Chondrocyte (in vitro differentiated cells): ENCODE measurements around the gene OBI1. TPM values are rescaled to one million over a fixed set of nuclear protein-coding genes. Genes with fewer than 3 reads are reported as not detected.

Source experiments
- DNase-seq: peaks from one replicate; pipeline ENCODE4 v3.0.0; 2021; ENCODE audit warnings: mixed read lengths, low spot score
- H3K27ac Mint-ChIP-seq: one replicate; pipeline ENCODE4 v1.8.0; 2021; ENCODE audit warnings: mild to moderate bottlenecking, moderate library complexity, mixed read lengths; ENCODE audit not compliant: unreplicated experiment
- H3K27me3 Mint-ChIP-seq: 2 replicates; pipeline ENCODE4 v1.8.0; 2021; ENCODE audit warnings: low read depth, mixed read lengths
- H3K36me3 Mint-ChIP-seq: 2 replicates; pipeline ENCODE4 v1.8.0; 2021; ENCODE audit warnings: low read depth, mixed read lengths
- H3K4me1 Mint-ChIP-seq: 2 replicates; pipeline ENCODE4 v1.8.0; 2021; ENCODE audit warnings: low read depth, mild to moderate bottlenecking, mixed read lengths
- H3K4me3 Mint-ChIP-seq: one replicate; pipeline ENCODE4 v1.8.0; 2021; ENCODE audit warnings: mild to moderate bottlenecking, moderate library complexity, mixed read lengths; ENCODE audit not compliant: unreplicated experiment
- H3K9me3 Mint-ChIP-seq: 2 replicates; pipeline ENCODE4 v1.8.0; 2021; ENCODE audit warnings: low read depth, mixed read lengths
- CTCF ChIP-seq: fragments of 200-600 bp; sonication (generic); IDR thresholded peaks from 2 replicates; pipeline ENCODE4 v1.5.0; 2021; ENCODE audit warnings: antibody characterized with exemption, mild to moderate bottlenecking, moderate library complexity
- long read RNA-seq: library from polyadenylated mRNA; stranded (forward); transcript quantifications from one replicate; pipeline ENCODE4 v2.0.0, GENCODE V29; 2021
- total RNA-seq: library from RNA; stranded (reverse); gene quantifications from 3 replicates; pipeline ENCODE4 v1.2.1, GENCODE V29; 2021

Gene OBI1, protein sequence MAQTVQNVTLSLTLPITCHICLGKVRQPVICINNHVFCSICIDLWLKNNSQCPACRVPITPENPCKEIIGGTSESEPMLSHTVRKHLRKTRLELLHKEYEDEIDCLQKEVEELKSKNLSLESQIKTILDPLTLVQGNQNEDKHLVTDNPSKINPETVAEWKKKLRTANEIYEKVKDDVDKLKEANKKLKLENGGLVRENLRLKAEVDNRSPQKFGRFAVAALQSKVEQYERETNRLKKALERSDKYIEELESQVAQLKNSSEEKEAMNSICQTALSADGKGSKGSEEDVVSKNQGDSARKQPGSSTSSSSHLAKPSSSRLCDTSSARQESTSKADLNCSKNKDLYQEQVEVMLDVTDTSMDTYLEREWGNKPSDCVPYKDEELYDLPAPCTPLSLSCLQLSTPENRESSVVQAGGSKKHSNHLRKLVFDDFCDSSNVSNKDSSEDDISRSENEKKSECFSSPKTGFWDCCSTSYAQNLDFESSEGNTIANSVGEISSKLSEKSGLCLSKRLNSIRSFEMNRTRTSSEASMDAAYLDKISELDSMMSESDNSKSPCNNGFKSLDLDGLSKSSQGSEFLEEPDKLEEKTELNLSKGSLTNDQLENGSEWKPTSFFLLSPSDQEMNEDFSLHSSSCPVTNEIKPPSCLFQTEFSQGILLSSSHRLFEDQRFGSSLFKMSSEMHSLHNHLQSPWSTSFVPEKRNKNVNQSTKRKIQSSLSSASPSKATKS
- total RNA-seq: 8.3 to 9.4 TPM (median 8.8 TPM) in 3 replicates
- long read RNA-seq, transcript RNF219-201 (6 exons, 3,529 nt): major isoform, 27 of 30 reads
- long read RNA-seq, partial matches to known transcripts: 1 of 30 reads
- long read RNA-seq, other reads (novel, unspliced or antisense): 2 of 30 reads

DNA sequence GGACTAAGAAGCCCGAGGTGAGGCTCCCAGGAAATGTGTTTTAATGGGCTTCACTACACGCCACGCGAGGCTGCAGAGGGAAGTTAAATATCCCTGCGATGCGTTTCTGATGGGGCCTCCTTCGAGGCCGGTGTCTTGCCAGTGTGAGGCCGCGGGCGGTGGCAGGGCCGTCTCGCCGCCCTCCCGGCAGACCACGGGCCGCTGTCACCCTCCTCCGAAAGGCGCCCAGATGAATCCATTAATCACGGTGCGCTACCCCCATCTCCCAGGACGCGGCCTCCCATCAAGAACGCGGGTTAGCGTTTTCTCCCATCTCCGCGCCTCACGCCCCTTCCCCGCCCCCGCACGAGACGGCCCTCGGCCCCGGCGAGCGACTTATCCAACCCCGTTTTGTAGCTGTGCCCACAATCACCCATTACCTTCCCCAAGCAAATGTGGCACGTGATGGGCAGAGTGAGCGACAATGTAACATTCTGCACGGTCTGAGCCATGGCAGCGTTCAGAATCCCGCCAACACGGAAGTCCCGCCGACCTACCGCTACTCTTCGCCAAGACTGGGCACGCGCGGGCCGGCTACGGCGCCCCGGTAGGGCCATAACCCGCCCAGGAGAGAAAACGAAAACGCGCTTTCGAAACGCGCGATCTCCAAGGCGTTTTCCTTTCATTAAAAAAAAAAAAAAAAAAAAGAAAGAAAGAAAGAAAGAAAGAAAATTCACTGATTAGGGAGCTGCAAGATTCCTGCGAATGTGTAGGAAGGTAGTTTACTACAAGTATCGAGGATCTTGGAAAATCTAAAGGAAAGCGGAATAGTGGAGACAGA, at the start of gene OBI1:
TSS of gene OBI1 (minus strand) at position 526 of the 820 bp plus-strand sequence. CDS start at position 491, 35 bp downstream.
- H3K9me3 Mint-ChIP-seq: no peaks in the 10 kb centered on the region
- H3K27ac Mint-ChIP-seq: peak within 1 kb of the TSS; percentile 95
- H3K27me3 Mint-ChIP-seq: peaks cover 4% of the 10 kb centered on the region
- peak within 1 kb of the TSS; percentile 97 for H3K4me3 Mint-ChIP-seq
- H3K36me3 Mint-ChIP-seq: no peaks in the 10 kb centered on the region
- peak; percentile 94 for DNase-seq
- peaks cover 16% of the 10 kb centered on the region for H3K4me1 Mint-ChIP-seq
- no peak for TF ChIP-seq CTCF

DNA sequence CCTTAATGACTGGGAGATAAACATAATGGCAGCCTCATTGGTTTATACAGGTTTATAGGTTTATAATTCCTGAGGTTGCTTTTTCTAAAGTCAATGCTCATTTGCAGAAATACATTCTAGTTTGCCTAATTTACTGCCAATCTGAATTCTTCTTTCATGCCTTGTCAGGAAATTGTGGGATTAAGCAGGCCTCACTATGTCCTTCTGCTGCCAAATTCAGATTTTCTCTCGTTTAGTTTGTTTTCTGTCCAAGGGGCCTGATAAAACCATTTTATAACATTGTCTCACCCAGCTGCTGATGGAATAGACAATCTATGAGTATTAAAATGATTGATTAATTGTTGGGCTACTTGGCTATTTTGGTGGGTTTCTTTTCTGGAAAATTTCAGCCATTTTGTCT, 42.4 kb upstream of the OBI1 start:
- no peak for DNase-seq
- Mint-ChIP-seq H3K4me1 (no peaks in the 10 kb centered on the region), H3K36me3 (no peaks in the 10 kb centered on the region), H3K9me3 (no peaks in the 10 kb centered on the region), H3K27me3 (peaks cover 10% of the 10 kb centered on the region), H3K4me3 (no peak overlapping the region), H3K27ac (no peak overlapping the region)
- TF ChIP-seq CTCF: no peak

DNA sequence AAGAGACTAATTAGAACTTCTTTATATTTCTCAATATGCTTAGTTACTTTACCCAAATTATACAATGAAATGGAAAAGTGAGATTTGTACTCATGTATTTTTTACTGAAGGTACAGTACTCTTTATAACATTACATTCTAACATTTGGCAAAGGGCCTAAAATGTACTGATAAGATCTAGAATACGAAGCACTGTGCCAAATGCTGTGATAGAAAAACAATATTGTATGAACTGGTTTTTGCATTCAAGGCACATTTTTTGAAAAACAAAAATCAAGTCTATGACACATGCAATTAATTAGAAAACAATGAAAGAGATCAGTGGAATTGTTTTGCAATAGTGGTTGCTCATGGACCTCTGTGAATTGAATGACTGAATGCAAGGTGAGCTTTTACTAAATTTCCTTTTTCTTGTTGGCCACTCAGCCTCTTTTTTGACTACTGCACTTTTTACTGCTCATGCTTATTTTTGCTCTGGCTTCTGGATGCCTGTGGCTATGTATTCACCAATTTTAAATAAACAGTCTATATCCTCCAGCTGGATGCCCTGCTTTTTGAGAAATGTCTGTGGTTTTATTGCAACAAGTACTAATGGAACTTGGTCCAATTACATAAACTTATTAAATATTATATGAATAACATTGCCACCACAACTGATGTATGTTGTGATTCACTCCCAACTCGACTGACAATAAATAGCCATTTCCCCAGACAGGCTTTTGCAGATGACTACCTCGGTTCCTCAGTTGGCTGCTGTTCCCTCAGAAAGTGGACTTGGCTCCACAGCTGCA, 41.4 kb upstream of the OBI1 start:
- Mint-ChIP-seq H3K27me3 (peaks cover 16% of the 10 kb centered on the region), H3K27ac (no peak overlapping the region), H3K4me3 (no peak overlapping the region), H3K36me3 (no peaks in the 10 kb centered on the region), H3K4me1 (no peaks in the 10 kb centered on the region), H3K9me3 (no peaks in the 10 kb centered on the region)
- no peak for TF ChIP-seq CTCF
- DNase-seq: no peak

- no peaks in the 10 kb centered on the region for H3K36me3 Mint-ChIP-seq
- peak; percentile 26 for TF ChIP-seq CTCF
- H3K4me1 Mint-ChIP-seq: no peaks in the 10 kb centered on the region
- no peak for DNase-seq
- peaks cover 26% of the 10 kb centered on the region for H3K27me3 Mint-ChIP-seq
- no peak overlapping the region for H3K27ac Mint-ChIP-seq
- H3K4me3 Mint-ChIP-seq: no peak overlapping the region
- H3K9me3 Mint-ChIP-seq: no peaks in the 10 kb centered on the region
These were observed 30.1 kb upstream of the OBI1 start for GRCh38 chr13:78689011-78689410.
